Calu3 (cell line): ENCODE results near the gene FDXR. TPM values are rescaled to one million over a fixed set of nuclear protein-coding genes. Genes with fewer than 3 reads are reported as not detected.

Experiments
- BruUV-seq: library from RNA; stranded (reverse); fragments of 400-500 nt; replicated peaks from 2 replicates; lab custom pipeline; 2021; lab: Mats Ljungman, UMichigan
- CTCF ChIA-PET: fragments of 300-600 bp; sonication (Branson Sonifier 250); formaldehyde crosslinking; loops from one replicate; lab custom pipeline; 2022; ENCODE audit warnings: antibody characterized with exemption; lab: Charles Lee
- DNase-seq: peaks from one replicate; pipeline ENCODE4 v3.0.0; 2022
- H3K27ac Mint-ChIP-seq: one replicate; pipeline ENCODE4 v1.8.0; 2022; ENCODE audit warnings: mixed read lengths; ENCODE audit not compliant: unreplicated experiment
- H3K27me3 Mint-ChIP-seq: one replicate; pipeline ENCODE4 v1.8.0; 2022; ENCODE audit warnings: mixed read lengths; ENCODE audit not compliant: unreplicated experiment
- H3K36me3 Mint-ChIP-seq: one replicate; pipeline ENCODE4 v1.8.0; 2022; ENCODE audit warnings: mild to moderate bottlenecking, moderate library complexity, mixed read lengths; ENCODE audit not compliant: insufficient read depth, unreplicated experiment
- H3K4me1 Mint-ChIP-seq: one replicate; pipeline ENCODE4 v1.8.0; 2022; ENCODE audit warnings: mild to moderate bottlenecking, low read depth, mixed read lengths; ENCODE audit not compliant: unreplicated experiment
- H3K4me3 Mint-ChIP-seq: one replicate; pipeline ENCODE4 v1.8.0; 2022; ENCODE audit warnings: mild to moderate bottlenecking, low read depth, moderate library complexity, mixed read lengths; ENCODE audit not compliant: unreplicated experiment
- H3K9me3 Mint-ChIP-seq: one replicate; pipeline ENCODE4 v1.8.0; 2022; ENCODE audit warnings: low read depth, mixed read lengths; ENCODE audit not compliant: unreplicated experiment
- intact Hi-C: fragments of 100-400 bp; cut with micrococcal nuclease; formaldehyde crosslinking; loops from one replicate; pipeline ENCODE4 v1.10.0; 2022; ENCODE audit not compliant: unreplicated experiment
- total RNA-seq: library from RNA; stranded (reverse); gene quantifications from 2 replicates; pipeline ENCODE4 v1.2.3, GENCODE V29; 2022
- TF ChIP-seq, protein P1 (sequence below): fragments of 200-600 bp; IDR thresholded peaks from one replicate; pipeline ENCODE4 v1.8.0; 2022; ENCODE audit warnings: antibody characterized with exemption; ENCODE audit not compliant: unreplicated experiment

Gene FDXR
- total RNA-seq, 1 experiment from 2014 or later: 8.4 TPM

DNA sequence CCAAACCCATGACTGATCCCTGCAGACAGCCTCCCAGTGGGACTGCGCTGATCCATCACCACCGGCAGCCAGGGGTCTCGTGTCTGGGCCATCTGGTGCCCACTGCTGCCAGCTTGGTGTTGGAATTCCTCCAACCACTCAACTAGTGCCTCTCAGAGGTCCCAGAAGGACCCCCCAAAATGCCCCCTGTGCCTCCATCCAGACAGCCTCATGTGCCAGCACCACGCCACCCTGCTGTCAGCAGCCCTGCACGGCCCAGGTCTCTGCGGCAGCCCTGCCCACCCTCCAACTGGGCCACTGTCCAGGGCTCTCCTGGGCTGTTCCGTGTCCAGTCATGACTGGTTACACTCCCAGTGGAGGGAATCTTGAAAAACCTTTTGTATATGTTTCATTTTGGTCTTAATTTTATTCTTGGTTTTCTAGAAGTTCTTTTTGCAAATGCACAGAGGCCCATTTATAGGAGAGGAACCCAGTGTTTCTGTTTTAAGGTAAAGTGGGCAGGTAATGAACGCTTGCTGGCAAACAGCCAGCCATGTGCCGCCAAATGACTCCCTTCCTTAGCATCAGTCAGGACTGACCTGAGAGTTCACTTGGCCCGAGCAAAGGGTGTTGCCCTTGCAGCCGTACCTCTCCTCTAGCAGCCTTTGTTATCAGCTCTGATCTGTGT is 47.7 kb downstream of the FDXR start:
- Mint-ChIP-seq H3K36me3 (peaks cover 13% of the 10 kb centered on the region), H3K9me3 (no peaks in the 10 kb centered on the region), H3K4me1 (no peaks in the 10 kb centered on the region), H3K27me3 (no peaks in the 10 kb centered on the region), H3K27ac (no peak overlapping the region), H3K4me3 (no peak overlapping the region)
- intact Hi-C loops: no loop called here
- TF ChIP-seq, protein P1, sequence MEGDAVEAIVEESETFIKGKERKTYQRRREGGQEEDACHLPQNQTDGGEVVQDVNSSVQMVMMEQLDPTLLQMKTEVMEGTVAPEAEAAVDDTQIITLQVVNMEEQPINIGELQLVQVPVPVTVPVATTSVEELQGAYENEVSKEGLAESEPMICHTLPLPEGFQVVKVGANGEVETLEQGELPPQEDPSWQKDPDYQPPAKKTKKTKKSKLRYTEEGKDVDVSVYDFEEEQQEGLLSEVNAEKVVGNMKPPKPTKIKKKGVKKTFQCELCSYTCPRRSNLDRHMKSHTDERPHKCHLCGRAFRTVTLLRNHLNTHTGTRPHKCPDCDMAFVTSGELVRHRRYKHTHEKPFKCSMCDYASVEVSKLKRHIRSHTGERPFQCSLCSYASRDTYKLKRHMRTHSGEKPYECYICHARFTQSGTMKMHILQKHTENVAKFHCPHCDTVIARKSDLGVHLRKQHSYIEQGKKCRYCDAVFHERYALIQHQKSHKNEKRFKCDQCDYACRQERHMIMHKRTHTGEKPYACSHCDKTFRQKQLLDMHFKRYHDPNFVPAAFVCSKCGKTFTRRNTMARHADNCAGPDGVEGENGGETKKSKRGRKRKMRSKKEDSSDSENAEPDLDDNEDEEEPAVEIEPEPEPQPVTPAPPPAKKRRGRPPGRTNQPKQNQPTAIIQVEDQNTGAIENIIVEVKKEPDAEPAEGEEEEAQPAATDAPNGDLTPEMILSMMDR: no peak
- no peak for DNase-seq
- no TSS peak for BruUV-seq
- CTCF ChIA-PET: no interaction called here

DNA sequence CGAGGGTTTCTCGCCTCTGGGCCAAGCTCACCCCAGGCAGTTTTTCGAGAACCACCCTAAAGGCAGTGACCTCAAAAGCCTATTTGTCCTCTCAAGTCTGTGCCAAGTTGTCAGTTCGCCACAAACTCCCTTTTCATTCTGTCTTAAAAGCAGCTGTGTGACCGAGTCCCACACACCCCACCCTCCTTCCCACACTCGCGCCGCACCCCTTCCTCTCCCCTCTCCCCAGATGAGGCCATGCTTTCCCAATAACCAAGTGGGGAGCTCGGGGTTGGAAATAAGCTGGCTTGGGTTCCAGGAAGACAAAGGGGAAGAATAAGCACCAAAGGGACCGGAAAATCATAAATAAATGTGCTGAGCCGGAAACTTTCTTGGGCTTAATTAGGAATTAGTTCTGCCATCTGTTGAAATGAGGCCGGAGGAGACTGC is 49.8 kb downstream of the FDXR start:
- Mint-ChIP-seq H3K36me3 (peaks cover 13% of the 10 kb centered on the region), H3K27me3 (no peaks in the 10 kb centered on the region), H3K4me1 (no peaks in the 10 kb centered on the region), H3K27ac (no peak overlapping the region), H3K9me3 (no peaks in the 10 kb centered on the region), H3K4me3 (no peak overlapping the region)
- no TSS peak for BruUV-seq
- TF ChIP-seq, protein P1: no peak
- CTCF ChIA-PET: interaction anchor here (0.7 kb wide), 1 partner anchor 11 kb away, joined by 3 read pairs; no protein-coding TSS in a partner anchor
- intact Hi-C loops: no loop called here
- DNase-seq: no peak

DNA sequence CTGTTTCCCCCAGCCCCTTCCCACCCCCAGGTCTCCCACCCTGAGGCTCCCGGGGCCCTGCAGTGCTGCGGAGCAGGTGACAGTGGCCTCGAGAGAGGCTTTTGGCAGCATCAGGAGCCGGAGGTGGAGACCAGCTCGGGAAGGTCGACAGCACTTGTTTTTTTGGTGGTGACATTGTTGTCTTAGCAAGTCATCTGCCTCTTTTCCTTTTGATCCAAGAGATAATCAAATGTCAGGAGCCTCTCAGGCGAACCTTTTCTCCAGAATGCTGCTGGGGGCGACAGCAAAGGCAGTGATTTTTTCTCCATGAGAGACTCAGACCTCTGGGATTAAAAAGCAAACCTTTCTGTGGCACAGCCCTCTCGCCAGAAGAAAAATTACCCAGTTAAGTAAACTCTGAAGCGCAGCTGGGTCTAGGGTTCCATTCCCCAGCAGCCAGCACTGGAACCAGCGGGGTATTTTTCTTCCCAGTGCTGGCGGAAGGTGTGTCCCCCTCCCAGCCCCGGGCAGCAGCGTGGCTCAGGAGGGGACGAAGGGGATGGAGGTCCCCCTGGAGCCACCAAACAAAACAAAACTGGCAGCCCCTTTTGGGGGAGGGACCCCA is 50.4 kb downstream of the FDXR start:
- no peaks in the 10 kb centered on the region for H3K27me3 Mint-ChIP-seq
- TF ChIP-seq, protein P1: no peak
- DNase-seq: no peak

GRCh38 chr17:74821655-74822334 is 51.0 kb downstream of the FDXR start:
- no peak overlapping the region for H3K4me3 Mint-ChIP-seq
- H3K4me1 Mint-ChIP-seq: no peaks in the 10 kb centered on the region
- H3K36me3 Mint-ChIP-seq: peaks cover 13% of the 10 kb centered on the region
- no peaks in the 10 kb centered on the region for H3K9me3 Mint-ChIP-seq
- no peak overlapping the region for H3K27ac Mint-ChIP-seq
- CTCF ChIA-PET: interaction anchor here (0.7 kb wide), 1 partner anchor 10 kb away, joined by 3 read pairs; no protein-coding TSS in a partner anchor
- intact Hi-C loops: no loop called here
- DNase-seq: no peak
- BruUV-seq: no TSS peak
- no peaks in the 10 kb centered on the region for H3K27me3 Mint-ChIP-seq
- TF ChIP-seq, protein P1: no peak

More for the DNA sequence above, 50.4 kb downstream of the FDXR start:
- CTCF ChIA-PET: interaction anchor here (0.7 kb wide), 1 partner anchor 10 kb away, joined by 3 read pairs; no protein-coding TSS in a partner anchor
- H3K27ac Mint-ChIP-seq: no peak overlapping the region
- H3K36me3 Mint-ChIP-seq: peaks cover 13% of the 10 kb centered on the region
- no peaks in the 10 kb centered on the region for H3K9me3 Mint-ChIP-seq
- no peak overlapping the region for H3K4me3 Mint-ChIP-seq
- no TSS peak for BruUV-seq
- intact Hi-C loops: no loop called here
- no peaks in the 10 kb centered on the region for H3K4me1 Mint-ChIP-seq
